Loucy (cell line): Measurements from ENCODE around the gene PODXL2.

Experiments used
- H2AFZ ChIP-seq: fragments of 200-600 bp; sonication (generic); 2 replicates; pipeline ENCODE4 v1.6.0; 2016; ENCODE audit warnings: antibody characterized with exemption, mild to moderate bottlenecking, low read length, moderate library complexity
- H3F3A ChIP-seq: fragments of 200-600 bp; 2 replicates; pipeline ENCODE4 v1.6.0; 2016; ENCODE audit warnings: antibody characterized with exemption, low read depth, mild to moderate bottlenecking
- H3K27me3 ChIP-seq: fragments of 200-600 bp; sonication (generic); 2 replicates; pipeline ENCODE4 v1.6.1; 2014; ENCODE audit warnings: low read length, mild to moderate bottlenecking; ENCODE audit not compliant: insufficient read depth, poor library complexity, severe bottlenecking
- H3K36me3 ChIP-seq: fragments of 200-600 bp; sonication (generic); 2 replicates; pipeline ENCODE4 v1.6.1; 2016; ENCODE audit warnings: low read length; ENCODE audit not compliant: insufficient read depth
- H3K4me1 ChIP-seq: fragments of 200-600 bp; sonication (generic); 2 replicates; pipeline ENCODE4 v1.5.1; 2014; ENCODE audit warnings: low read length, mild to moderate bottlenecking; ENCODE audit not compliant: insufficient read depth, poor library complexity, severe bottlenecking
- H3K4me2 ChIP-seq: fragments of 200-600 bp; sonication (generic); 2 replicates; pipeline ENCODE4 v1.6.0; 2014; ENCODE audit warnings: antibody characterized with exemption, low read length, low read depth, mild to moderate bottlenecking; ENCODE audit not compliant: poor library complexity, severe bottlenecking
- H3K4me3 ChIP-seq: fragments of 200-600 bp; sonication (generic); 2 replicates; pipeline ENCODE4 v1.5.1; 2014; ENCODE audit warnings: low read length, mild to moderate bottlenecking, mixed read lengths; ENCODE audit not compliant: poor library complexity, severe bottlenecking
- H3K79me2 ChIP-seq: fragments of 200-600 bp; sonication (generic); 2 replicates; pipeline ENCODE4 v1.6.1; 2014; ENCODE audit warnings: low read length; ENCODE audit not compliant: insufficient read depth
- H3K9ac ChIP-seq: fragments of 200-600 bp; sonication (generic); 2 replicates; pipeline ENCODE4 v1.6.0; 2014; ENCODE audit warnings: mild to moderate bottlenecking, low read depth, low read length, moderate library complexity; ENCODE audit not compliant: poor library complexity, severe bottlenecking
- H3K9me2 ChIP-seq: fragments of 200-600 bp; sonication (generic); replicated peaks from 2 replicates; pipeline ENCODE4 v1.6.1; 2016; ENCODE audit warnings: low read depth, low read length, mixed read lengths
- H3K9me3 ChIP-seq: fragments of 200-600 bp; sonication (generic); 2 replicates; pipeline ENCODE4 v1.6.1; 2014; ENCODE audit warnings: mild to moderate bottlenecking, antibody characterized with exemption, low read length, low read depth; ENCODE audit not compliant: insufficient read depth
- H4K20me1 ChIP-seq: fragments of 200-600 bp; sonication (generic); 2 replicates; pipeline ENCODE4 v1.6.0; 2014; ENCODE audit warnings: antibody characterized with exemption, low read length, mild to moderate bottlenecking; ENCODE audit not compliant: insufficient read depth, poor library complexity, severe bottlenecking
- CTCF ChIP-seq: fragments of 200-600 bp; sonication (generic); conservative IDR thresholded peaks from 2 replicates; pipeline ENCODE4 v1.5.1; 2014; ENCODE audit warnings: mild to moderate bottlenecking, antibody characterized with exemption, low read length
- EZH2phosphoT487 ChIP-seq: fragments of 200-600 bp; IDR thresholded peaks from 2 replicates; pipeline ENCODE4 v1.6.1; 2018; ENCODE audit warnings: antibody characterized with exemption, mild to moderate bottlenecking, moderate library complexity, borderline replicate concordance

PODXL2 gene

GRCh38 chr3:127717357-127718244 is 88.6 kb downstream of the PODXL2 start:
- Histone ChIP-seq H3K4me2 (no peak overlapping the region), H3K4me1 (no peaks in the 10 kb centered on the region), H3K27me3 (no peaks in the 10 kb centered on the region), H2AFZ (no peak overlapping the region), H4K20me1 (no peaks in the 10 kb centered on the region), H3F3A (no peaks in the 10 kb centered on the region), H3K79me2 (no peaks in the 10 kb centered on the region), H3K9me3 (no peaks in the 10 kb centered on the region), H3K9ac (no peak overlapping the region), H3K4me3 (no peak overlapping the region), H3K36me3 (peaks cover 79% of the 10 kb centered on the region), H3K9me2 (no peaks in the 10 kb centered on the region)
- TF ChIP-seq CTCF (no peak), EZH2phosphoT487 (no peak)

- H3K79me2 ChIP-seq, result no peaks in the 10 kb centered on the region
- no peaks in the 10 kb centered on the region for H4K20me1 ChIP-seq
- peaks cover 82% of the 10 kb centered on the region for H3K36me3 ChIP-seq
- no peaks in the 10 kb centered on the region for H3K9me3 ChIP-seq
- H3F3A ChIP-seq, result no peaks in the 10 kb centered on the region
- H2AFZ ChIP-seq, result no peak overlapping the region
- H3K9me2 ChIP-seq, result no peaks in the 10 kb centered on the region
- H3K4me3 ChIP-seq, result no peak overlapping the region
- no peak overlapping the region for H3K4me2 ChIP-seq
- TF ChIP-seq EZH2phosphoT487 (no peak), CTCF (no peak)
- H3K4me1 ChIP-seq, result no peaks in the 10 kb centered on the region
- no peak overlapping the region for H3K9ac ChIP-seq
- no peaks in the 10 kb centered on the region for H3K27me3 ChIP-seq
Observed at GRCh38 chr3:127718245-127718915, 89.4 kb downstream of the PODXL2 start.

- peaks cover 78% of the 10 kb centered on the region for H3K36me3 ChIP-seq
- H4K20me1 ChIP-seq, result no peaks in the 10 kb centered on the region
- H2AFZ ChIP-seq, result no peak overlapping the region
- no peaks in the 10 kb centered on the region for H3K9me3 ChIP-seq
- H3K4me1 ChIP-seq, result no peaks in the 10 kb centered on the region
- no peaks in the 10 kb centered on the region for H3F3A ChIP-seq
- H3K27me3 ChIP-seq, result no peaks in the 10 kb centered on the region
- H3K4me2 ChIP-seq, result no peak overlapping the region
- H3K79me2 ChIP-seq, result no peaks in the 10 kb centered on the region
- TF ChIP-seq EZH2phosphoT487, result no peak
- TF ChIP-seq CTCF, result no peak
- no peak overlapping the region for H3K9ac ChIP-seq
- no peak overlapping the region for H3K4me3 ChIP-seq
- no peaks in the 10 kb centered on the region for H3K9me2 ChIP-seq
Observed at GRCh38 chr3:127718916-127719290, 89.9 kb downstream of the PODXL2 start.
